GM12801 (cell line): ENCODE results near the gene PPM1K.

ENCODE experiments used
- TF ChIP-seq, protein P1 (sequence below): IDR thresholded peaks from one replicate; pipeline ENCODE4 v1.5.1; 2011; ENCODE audit warnings: control low read depth; ENCODE audit not compliant: insufficient read length; ENCODE audit errors: extremely low read depth

The PPM1K gene

DNA sequence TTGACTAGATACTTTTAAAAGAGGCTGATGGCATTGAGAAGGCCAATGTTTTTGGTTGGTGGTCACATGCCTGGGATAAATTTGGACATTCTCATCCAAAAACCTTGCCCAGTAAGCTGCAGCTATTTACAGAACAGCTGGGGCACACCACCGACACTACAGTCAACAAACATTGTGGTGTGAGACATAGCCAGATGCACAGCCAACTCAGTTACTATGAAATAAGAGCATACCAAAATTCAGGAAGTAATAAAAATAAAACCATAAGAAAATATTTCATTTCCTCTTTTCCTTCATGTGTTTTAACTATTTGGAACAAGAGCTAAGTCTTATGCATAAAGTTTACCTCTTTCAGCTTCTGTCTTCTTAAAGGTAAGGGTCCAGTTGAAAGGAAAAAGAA lies 8.8 kb downstream of the PPM1K start:
- TF ChIP-seq, protein P1, sequence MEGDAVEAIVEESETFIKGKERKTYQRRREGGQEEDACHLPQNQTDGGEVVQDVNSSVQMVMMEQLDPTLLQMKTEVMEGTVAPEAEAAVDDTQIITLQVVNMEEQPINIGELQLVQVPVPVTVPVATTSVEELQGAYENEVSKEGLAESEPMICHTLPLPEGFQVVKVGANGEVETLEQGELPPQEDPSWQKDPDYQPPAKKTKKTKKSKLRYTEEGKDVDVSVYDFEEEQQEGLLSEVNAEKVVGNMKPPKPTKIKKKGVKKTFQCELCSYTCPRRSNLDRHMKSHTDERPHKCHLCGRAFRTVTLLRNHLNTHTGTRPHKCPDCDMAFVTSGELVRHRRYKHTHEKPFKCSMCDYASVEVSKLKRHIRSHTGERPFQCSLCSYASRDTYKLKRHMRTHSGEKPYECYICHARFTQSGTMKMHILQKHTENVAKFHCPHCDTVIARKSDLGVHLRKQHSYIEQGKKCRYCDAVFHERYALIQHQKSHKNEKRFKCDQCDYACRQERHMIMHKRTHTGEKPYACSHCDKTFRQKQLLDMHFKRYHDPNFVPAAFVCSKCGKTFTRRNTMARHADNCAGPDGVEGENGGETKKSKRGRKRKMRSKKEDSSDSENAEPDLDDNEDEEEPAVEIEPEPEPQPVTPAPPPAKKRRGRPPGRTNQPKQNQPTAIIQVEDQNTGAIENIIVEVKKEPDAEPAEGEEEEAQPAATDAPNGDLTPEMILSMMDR = no peak

DNA sequence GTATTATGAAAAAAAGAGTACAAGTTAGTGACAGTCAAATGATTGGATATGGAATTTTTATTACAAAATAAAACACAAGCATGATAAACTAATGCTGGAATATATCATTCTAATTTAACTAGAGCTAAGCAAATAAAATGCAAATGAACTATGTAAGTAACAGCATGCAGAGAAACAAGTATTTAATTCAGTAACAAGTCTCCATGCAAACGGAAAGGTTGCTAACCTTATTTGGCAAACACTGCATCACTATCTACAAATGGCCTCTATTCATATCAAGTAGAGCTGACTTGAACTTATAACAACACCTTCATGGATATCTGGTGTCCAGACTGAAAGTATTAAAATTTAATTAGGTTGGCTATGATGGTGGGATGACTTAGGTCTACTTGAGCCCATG lies 15.4 kb downstream of the PPM1K start:
- TF ChIP-seq, protein P1 = no peak

DNA sequence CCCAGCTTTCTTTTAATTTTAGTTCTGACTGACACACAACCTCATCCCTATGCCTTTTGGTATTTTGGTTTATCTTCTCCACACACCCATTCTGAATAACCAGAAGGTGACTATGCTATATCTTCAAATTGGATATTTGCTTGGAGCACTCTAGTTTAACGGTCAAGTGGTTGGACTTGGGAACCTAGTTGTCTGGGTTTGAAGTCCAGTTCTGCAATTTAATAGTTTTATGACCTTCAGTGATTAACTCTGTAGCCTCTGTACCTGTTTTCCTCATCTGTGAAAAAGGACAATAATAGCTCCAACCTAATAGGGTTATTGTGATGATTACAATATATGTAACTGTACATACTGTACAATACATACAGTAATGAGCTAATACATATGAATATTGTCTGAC lies 20.0 kb downstream of the PPM1K start:
- TF ChIP-seq, protein P1 = no peak

DNA sequence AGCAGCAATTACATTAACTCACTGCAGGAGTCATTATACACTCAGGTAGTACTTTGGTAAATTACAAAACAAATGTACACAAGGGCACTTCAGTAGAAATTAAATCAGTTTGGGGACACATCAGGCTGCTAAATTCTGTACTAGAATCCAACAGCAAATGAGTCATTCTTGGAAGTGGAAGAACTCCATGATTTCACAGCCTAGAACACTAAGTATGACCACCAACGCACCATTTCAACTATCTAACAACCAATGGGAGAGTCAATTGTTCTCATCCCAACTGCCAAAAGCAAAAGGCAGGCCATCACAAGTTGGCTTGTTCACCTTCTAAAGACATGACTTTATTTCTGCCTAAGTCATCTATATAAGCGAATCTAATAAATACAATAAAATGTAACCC lies 26.6 kb downstream of the PPM1K start:
- TF ChIP-seq, protein P1 = no peak

DNA sequence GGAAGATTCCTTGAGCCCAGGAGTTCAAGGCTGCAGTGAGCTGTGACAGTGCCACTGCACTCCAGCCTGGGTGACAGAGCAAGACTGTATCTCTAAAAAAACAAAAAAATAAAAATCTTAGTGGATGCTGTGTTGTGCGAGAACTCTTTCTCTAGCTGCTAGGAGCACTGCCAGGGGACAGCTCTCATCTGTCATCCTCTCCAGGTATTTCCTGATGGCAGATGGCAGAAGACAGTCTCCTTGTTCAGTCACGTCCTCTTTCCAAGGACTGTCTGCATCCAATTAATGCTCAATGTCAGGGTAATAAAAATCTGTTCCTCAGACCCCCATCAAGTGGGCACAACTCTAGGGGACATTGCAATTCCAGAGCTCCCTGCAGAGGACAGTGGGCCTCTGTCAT lies 29.2 kb downstream of the PPM1K start:
- TF ChIP-seq, protein P1 = no peak

DNA sequence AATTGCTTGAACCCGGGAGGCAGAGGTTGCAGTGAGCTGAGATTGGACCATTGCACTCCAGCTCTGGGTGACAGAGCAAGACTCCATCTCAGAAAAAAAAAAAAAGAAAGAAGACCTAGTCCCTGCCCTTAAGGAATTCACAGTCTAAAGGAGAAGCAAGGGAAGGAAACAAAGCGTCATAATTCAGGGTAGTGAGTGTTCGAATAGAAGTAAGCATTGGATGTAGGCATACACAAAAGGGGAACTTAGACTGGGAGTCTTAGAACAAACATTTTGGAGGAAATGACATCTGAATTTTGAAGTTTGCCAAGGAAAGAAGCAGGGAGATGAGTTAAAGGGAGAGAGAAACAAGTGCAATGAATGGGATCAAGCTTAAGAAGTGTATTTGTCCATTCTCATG lies 32.4 kb downstream of the PPM1K start:
- TF ChIP-seq, protein P1 = no peak

DNA sequence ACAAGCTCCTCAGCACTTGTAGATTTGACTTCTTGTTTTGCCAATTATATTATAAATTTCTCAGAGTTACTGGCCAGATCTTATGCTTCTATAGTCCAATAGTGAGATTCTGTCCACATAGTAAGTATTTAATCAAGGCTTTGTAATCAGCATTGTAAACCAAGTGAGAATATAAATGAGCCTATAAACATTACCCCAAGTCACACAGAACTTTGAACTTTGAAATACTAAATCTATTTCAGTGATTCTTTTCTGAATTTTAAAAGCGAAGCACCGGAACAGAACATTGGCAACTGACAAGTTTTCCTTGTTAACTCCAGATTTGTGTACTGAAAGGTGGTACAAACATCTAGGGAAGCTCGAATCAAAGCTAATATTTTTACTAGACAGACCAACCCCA lies 37.2 kb downstream of the PPM1K start:
- TF ChIP-seq, protein P1 = no peak

DNA sequence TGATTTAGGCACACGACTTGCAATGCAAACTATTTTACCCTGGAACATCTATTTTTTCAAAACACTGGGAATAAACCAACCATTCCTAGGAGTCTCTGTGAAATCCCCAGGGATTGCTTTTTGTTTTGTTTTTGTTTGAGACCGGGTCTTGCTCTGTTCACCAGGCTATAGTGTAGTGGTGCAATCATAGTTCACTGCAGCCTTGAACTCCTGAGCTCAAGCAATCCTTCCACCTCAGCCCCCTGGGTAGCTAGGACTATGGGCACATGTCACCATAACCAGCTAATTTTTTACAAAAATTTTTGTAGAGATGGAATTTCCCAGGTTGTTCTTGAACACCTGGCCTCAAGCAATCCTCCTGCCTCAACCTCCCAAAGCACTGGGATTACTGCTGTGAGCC lies 37.8 kb downstream of the PPM1K start:
- TF ChIP-seq, protein P1 = no peak
